Panc1 (cell line): ENCODE results near the gene EEF1AKMT3.

Source experiments
- POLR2AphosphoS5 ChIP-seq: IDR thresholded peaks from 2 replicates; pipeline ENCODE4 v1.6.1; 2012; ENCODE audit warnings: mild to moderate bottlenecking, low read depth, low read length, moderate library complexity
- TF ChIP-seq, protein P1 (sequence below): fragments of 450-650 bp; IDR thresholded peaks from 2 replicates; pipeline ENCODE4 v1.5.1; 2017; ENCODE audit warnings: mild to moderate bottlenecking
- TF ChIP-seq, protein P2 (sequence below), 2 experiments: IDR thresholded peaks; 2 replicates each; pipeline ENCODE4 v1.6.1; 2011 to 2012; ENCODE audit warnings: low read depth in 2 of 2, control low read depth in 1 of 2, low read length in 1 of 2, mild to moderate bottlenecking in 1 of 2, moderate library complexity in 1 of 2; ENCODE audit not compliant: insufficient read depth in 1 of 2

DNA sequence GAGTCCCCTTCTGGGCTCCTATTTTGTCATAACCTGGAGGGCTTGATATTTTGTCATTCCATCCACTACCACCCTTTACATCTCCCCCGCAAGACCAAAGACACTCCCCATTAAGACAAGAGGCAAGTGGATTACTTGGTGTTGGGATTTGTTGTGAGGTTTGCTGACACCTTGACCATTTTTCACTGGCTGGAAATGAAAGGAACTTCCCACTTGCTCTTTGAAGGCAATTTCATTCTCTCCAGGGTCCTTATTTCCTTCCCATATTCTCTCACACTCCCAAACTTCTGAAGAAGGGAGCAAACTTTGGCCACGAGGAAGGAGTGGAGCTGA, 48.8 kb upstream of the EEF1AKMT3 start:
- TF ChIP-seq, protein P1, sequence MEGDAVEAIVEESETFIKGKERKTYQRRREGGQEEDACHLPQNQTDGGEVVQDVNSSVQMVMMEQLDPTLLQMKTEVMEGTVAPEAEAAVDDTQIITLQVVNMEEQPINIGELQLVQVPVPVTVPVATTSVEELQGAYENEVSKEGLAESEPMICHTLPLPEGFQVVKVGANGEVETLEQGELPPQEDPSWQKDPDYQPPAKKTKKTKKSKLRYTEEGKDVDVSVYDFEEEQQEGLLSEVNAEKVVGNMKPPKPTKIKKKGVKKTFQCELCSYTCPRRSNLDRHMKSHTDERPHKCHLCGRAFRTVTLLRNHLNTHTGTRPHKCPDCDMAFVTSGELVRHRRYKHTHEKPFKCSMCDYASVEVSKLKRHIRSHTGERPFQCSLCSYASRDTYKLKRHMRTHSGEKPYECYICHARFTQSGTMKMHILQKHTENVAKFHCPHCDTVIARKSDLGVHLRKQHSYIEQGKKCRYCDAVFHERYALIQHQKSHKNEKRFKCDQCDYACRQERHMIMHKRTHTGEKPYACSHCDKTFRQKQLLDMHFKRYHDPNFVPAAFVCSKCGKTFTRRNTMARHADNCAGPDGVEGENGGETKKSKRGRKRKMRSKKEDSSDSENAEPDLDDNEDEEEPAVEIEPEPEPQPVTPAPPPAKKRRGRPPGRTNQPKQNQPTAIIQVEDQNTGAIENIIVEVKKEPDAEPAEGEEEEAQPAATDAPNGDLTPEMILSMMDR: no peak
- TF ChIP-seq, protein P2, sequence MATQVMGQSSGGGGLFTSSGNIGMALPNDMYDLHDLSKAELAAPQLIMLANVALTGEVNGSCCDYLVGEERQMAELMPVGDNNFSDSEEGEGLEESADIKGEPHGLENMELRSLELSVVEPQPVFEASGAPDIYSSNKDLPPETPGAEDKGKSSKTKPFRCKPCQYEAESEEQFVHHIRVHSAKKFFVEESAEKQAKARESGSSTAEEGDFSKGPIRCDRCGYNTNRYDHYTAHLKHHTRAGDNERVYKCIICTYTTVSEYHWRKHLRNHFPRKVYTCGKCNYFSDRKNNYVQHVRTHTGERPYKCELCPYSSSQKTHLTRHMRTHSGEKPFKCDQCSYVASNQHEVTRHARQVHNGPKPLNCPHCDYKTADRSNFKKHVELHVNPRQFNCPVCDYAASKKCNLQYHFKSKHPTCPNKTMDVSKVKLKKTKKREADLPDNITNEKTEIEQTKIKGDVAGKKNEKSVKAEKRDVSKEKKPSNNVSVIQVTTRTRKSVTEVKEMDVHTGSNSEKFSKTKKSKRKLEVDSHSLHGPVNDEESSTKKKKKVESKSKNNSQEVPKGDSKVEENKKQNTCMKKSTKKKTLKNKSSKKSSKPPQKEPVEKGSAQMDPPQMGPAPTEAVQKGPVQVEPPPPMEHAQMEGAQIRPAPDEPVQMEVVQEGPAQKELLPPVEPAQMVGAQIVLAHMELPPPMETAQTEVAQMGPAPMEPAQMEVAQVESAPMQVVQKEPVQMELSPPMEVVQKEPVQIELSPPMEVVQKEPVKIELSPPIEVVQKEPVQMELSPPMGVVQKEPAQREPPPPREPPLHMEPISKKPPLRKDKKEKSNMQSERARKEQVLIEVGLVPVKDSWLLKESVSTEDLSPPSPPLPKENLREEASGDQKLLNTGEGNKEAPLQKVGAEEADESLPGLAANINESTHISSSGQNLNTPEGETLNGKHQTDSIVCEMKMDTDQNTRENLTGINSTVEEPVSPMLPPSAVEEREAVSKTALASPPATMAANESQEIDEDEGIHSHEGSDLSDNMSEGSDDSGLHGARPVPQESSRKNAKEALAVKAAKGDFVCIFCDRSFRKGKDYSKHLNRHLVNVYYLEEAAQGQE (IDR thresholded peaks at IDR 0.05; ENCODE audit: insufficient read depth in 1 of 2, low read depth in 2 of 2, low read length in 1 of 2): no peak
- no peak for TF ChIP-seq POLR2AphosphoS5
